Renal cortical epithelial cell (primary cell): ENCODE measurements around the gene FADS2. TPM values are rescaled to one million over a fixed set of nuclear protein-coding genes. Genes with fewer than 3 reads are reported as not detected.

ENCODE experiments used
- DNase-seq: peaks from one replicate; pipeline ENCODE4 v3.0.0-alpha.2; 2011; ENCODE audit warnings: low read depth
- total RNA-seq: library from RNA; depleted of rRNA; stranded (reverse); fragments of >200 nt; gene quantifications from 2 replicates; pipeline ENCODE4 v1.2.3, GENCODE V29; 2014

Gene FADS2
- total RNA-seq, 1 donor from 2014 or later = 37.7 TPM

- no peak for DNase-seq
Observed at GRCh38 chr11:61905067-61905696, 77.1 kb downstream of the FADS2 start.

- DNase-seq = no peak
Observed at GRCh38 chr11:61905801-61906521, 77.9 kb downstream of the FADS2 start.

- DNase-seq = no peak
Observed at GRCh38 chr11:61906522-61906909, 78.4 kb downstream of the FADS2 start.

GRCh38 chr11:61907282-61907681 lies 79.2 kb downstream of the FADS2 start:
- no peak for DNase-seq

- no peak for DNase-seq
Observed at GRCh38 chr11:61907871-61908729, 80.0 kb downstream of the FADS2 start.

GRCh38 chr11:61908730-61909316 lies 80.7 kb downstream of the FADS2 start:
- no peak for DNase-seq

- DNase-seq = no peak
Observed at GRCh38 chr11:61910187-61911127, 82.4 kb downstream of the FADS2 start.

GRCh38 chr11:61911128-61911700 lies 83.1 kb downstream of the FADS2 start:
- no peak for DNase-seq

- DNase-seq = no peak
Observed at GRCh38 chr11:61911701-61912529, 83.8 kb downstream of the FADS2 start.

- no peak for DNase-seq
Observed at GRCh38 chr11:61912530-61912898, 84.4 kb downstream of the FADS2 start.

GRCh38 chr11:61912991-61913698 lies 85.0 kb downstream of the FADS2 start:
- DNase-seq = no peak

- DNase-seq = no peak
Observed at GRCh38 chr11:61913699-61914395, 85.7 kb downstream of the FADS2 start.

GRCh38 chr11:61914471-61915171 lies 86.5 kb downstream of the FADS2 start:
- DNase-seq = no peak

GRCh38 chr11:61916737-61917333 lies 88.7 kb downstream of the FADS2 start:
- DNase-seq = no peak
